Measurements from ENCODE around the gene SH2D5.
"Not testable (repeated sequence)": the region's sequence is repeated elsewhere in the genome, so short reads cannot be mapped to it uniquely, and the experiment has no call there.

The SH2D5 gene

DNA sequence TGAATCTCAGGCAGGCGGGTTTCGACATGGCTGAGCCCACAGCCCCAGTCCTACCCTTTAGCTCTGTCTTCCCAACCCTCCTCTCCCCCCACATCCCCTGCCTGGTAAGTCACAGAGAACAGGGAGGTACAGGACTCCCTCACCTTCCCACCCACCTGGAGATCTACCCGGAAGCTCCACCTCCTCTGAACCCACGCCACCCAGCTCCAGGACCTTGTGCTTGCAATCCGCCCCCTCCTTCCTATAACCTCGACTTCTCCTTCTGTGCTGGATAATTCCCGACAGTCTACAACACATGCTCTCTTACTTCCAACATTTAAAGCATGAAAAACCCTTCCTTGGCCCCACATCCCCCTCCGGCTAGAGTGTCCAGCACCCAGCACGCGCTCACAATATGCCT lies 37.0 kb downstream of the SH2D5 start:
- DNase-seq (ENCODE audit: low spot score) = no peak

DNA sequence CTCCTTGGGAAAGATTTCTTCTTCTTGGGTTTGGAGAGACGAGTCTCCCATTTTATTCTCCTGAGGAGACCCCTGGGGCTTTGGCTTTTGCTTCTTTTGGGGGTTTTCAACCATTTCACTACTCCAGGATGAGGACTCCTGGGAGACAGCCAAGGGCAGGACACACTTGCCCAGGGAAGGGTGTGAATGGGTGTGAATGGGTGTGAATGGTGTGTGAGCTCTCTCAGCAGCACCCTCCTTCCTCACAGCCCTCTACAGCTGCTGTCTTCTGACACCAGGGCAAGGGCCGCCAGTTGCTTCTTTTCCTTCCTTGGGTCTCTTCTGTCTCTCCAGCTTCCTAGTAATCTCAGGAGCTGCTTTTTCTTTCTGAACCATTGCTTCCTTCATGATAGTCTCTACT lies 38.9 kb downstream of the SH2D5 start:
- DNase-seq (ENCODE audit: low spot score) = no peak

DNA sequence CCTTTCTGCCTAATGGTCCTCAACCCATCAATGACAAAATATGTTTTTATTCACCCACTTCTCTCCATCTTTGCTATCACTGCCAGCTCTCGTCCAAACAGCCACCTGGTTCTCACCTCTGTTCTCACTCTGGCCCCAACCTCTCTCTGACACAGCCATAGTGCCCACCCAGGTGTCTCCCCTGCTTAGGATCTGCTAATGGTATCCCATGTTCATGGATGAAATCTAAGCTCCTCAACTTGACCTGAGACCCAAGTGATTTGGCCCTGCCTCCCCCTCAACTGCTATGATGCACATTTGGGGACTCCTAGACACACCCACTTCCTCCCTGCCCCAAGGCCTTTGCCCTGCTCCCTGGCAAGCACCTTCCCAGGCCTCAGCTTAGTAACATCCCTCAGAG lies 40.6 kb downstream of the SH2D5 start:
- DNase-seq (ENCODE audit: low spot score) = no peak

DNA sequence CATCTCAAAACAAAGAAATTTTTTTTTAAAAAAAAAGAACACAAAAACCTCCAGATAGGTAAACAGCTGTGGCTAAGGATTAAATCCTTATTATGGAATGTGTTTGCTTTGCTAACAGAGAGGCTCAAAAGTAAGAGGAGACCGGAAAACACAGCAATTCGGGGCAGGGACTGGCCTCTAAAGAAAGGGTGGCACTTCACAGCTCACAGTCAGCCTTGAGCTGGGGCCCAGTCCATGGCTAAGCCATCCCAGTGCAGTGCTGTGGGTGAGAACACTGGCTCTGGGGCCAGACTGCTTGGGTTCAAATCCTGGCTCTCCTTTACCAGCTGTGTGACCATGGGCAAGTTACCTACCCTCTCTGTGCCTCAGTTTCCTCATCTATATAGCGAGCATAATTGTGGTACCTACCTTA lies 42.9 kb downstream of the SH2D5 start:
- DNase-seq (ENCODE audit: low spot score) = no peak

DNA sequence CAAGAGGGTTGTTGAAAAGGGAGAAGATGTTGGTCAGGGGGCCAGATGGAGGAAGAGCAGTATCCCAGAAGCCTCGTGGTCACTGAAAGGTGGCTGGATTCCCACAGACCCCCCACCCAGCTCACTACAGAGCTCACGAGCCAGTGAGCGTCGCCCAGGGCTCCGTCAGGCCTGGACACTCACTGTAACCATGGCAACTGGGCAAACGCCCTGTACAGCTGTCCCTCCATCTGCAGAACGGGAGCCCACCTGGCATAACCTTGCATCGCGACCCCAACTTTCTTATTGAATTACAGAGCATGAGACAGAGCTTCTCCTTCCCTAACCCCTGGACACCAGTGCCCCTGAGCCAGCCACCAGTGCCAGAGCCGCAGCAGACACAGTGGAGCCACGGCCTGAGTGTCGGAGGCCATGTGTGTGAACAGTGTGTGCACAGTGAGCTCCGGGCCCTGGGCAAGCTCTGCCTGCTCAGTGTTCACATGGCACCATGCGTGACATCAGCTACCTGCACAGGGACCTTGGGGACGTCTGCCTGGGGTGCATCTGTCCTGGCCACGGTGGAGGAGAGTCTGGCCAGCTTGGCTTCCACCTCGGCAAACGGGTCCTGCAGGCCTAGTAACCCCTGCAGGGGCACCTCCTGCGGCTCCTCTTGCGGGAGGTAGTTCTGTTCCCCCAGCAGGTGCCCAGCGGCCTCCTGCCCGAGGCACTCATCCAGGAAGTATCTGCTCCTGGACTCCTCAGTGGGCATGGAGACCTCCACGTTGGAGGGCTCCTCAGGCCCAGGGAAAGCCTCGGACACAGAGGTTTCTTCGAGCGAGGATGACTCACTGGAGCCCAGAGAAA lies 45.4 kb downstream of the SH2D5 start:
- DNase-seq (ENCODE audit: low spot score) = no peak

DNA sequence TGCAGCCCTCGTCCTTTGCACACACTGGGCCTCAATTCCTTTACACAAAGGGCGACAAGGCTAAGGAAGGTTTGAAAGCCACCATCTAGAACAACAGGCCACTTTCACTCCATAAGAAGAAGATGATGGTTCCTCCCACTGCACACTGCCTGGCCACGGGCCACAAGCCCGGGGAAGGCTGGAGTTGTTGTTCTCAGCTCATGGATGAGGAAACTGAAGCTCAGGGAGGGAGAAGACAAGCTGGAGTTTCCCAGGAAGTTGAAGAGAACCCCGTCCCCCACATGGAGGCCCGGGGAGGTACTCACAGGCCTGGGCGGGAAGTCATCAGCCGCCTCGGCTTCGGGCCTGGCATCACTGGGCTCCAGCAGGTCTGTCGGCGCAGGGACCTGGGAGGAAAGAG lies 46.8 kb downstream of the SH2D5 start:
- no peak for DNase-seq (ENCODE audit: low spot score)

DNA sequence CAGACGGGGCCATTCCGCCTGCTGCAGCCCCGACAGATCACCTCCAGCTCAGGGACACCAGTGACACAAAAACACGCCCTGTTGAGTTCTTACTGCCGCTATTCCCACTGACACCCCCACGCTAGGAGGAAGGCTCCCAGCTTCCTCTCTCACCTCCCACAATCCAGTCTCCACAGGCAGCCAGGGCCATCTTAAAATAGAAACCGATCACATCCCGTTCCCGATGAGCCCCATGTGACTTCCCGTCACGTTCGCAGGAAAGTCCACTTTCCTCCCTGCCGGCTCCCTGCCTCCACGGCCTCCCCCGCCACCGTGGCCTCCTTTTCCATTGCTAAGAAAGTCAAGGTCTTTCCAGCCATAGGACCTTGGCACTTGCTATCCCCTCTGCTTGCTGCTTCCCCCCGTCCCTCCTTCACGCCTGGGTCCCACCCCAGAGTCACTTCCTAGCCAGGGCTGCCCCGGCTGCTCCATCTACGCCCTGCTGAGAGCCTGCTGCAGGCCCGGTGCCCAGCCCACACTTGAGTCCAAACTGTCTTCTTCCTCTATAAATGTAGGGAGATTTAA lies 47.3 kb downstream of the SH2D5 start:
- DNase-seq (ENCODE audit: low spot score) = no peak

DNA sequence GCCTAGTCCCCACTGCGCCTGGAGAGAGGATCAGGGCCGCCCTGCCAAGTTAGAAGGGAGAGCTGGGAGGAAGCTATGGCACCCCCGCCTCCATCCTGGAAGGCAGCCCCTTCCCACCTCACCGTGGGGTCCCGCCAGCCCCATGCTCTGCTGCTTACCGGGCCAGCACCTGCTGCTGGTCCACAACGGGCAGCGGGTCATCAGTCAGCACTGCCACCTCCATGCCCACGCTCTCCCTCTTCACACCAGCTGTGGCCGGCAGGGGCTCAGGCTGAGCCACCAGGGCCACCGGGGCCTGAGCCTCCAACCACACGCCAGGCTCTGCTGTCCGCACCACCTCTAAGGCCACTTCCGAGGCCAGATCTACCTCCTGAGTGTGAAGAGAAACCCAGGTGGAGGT lies 47.9 kb downstream of the SH2D5 start:
- DNase-seq (ENCODE audit: low spot score) = no peak

DNA sequence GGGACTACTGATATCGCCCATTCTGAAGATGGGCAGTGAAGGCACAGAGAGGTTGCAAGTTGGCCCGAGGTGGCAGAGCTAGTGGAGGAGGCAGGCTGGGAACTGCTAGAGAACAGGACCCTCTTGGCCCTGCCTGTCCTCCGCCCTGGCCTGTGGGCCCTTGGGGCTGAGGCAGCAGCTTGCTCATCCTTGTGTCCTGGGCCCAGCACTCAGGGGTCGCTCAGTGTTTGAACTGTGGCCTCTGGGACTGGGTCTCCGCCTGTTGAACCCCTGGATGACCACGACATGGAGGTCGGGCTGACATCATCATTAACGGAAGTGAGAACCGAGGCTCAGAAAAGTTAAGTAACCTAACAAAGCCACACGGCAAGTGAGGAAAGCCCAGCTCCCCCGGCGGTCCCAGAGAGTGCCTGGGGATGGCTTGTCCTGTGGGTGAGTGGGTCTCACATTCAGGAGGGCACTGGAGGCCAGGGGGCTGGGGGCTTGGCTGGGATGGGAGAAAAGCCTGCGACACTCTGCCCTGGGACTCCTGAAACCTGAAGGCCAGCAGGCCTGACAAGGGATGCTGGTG lies 48.4 kb downstream of the SH2D5 start:
- no peak for DNase-seq (ENCODE audit: low spot score)

DNA sequence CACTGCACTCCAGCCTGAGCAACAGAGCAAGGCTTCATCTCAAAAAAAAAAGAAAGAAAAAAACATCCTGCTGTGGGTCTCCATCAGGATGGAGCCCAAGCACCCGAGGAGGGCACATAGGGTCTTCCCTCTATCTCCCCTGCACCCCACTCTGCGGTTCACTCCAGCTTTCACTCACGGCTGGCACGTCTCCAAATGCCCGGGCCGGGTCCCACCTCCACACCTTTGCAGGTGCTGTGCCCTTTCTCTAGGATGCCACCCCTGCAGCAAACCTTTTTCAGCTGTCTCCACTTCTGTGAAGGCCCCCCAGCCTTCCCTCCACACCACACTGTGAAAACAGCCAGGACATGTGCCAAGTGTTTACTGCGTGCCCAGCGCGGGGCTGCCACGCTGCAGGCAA lies 48.9 kb downstream of the SH2D5 start:
- no peak for DNase-seq (ENCODE audit: low spot score)

DNA sequence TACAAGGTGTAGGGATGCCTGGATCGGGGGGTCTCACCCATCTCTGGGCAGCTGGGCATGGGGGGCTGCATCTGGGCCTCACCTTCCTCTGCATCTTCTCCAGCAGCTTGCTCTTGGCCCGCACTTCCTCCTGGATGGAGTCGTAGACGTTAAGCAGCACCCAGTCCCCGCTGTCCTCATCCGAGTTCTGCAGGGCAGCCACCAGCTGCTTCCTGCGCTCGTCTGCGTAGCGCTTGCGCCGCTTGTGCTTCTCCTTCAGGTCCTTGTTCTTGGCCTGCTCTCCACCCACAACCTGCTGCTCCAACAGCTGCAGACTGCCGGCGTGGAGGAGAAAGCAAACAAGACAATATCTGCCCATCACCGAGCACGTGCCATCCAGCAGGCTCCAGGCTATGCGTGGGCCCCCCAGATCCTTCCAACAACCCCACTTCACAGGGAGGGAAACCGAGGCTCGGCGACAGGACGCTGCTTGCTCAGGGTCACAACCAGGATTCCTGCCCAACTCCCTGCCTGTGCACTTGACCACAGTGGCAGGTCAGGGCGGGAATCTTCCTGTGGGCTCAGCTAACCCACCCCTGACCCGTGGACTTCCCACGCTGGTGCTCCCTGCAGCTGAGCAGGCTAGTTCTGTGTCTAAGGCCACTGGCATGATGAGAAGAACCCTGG lies 49.8 kb downstream of the SH2D5 start:
- DNase-seq (ENCODE audit: low spot score) = no peak

DNA sequence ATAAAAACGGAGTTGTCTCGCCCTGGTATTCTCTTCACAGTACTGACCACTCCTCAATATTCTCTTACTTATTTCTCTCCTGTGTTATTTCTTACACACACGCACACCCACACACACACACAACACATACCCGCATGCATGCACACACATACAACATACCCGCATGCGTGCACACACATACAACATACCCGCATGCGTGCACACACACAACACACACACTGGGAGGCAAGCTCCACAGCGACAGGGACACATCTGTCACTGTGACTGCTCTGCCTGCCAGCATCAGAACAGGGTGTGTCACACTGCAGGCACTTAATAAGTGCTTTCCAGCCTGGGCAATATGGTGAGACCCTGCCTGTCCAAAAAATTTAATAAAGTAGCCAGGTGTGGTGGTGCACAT lies 50.5 kb downstream of the SH2D5 start:
- no peak for DNase-seq (ENCODE audit: low spot score)

DNA sequence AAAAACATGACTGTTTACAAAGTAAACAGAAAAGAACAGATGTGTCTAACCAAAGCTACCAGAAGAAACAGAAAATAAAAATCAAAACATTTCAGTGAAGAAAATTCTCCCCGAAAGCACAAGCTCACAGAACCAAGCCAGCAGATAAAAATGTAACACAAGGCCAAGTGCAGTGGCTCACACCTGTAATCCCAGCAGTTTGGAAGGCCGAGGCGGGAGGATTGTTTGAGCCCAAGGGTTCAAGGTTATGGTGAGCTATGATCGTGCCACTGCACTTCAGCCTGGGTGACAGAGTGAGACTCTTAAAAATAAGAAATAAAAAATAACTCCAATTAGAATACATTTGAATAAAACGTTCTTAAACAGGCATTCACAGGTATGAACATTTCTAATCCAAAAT lies 52.2 kb downstream of the SH2D5 start:
- no peak for DNase-seq (ENCODE audit: low spot score)

DNA sequence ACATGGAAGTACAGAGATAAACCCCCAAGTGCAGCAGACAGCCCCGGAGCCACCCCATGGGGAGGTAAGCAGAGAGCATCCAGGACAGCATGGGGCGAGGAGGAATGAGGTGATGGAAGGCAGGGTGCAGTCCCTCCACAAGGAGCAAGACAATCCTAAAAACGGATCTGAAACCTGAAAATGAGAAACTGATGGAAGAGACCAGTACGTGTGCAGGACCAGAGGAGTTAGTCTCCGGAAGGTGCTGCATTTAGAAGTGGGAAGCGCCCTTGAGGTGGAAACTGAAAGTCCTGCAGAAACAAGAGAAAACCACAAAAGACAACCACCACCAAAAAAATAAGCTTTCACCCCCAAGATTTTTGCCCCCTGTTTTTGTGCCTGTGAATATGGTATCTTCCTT lies 53.9 kb downstream of the SH2D5 start:
- DNase-seq (ENCODE audit: low spot score) = peak; percentile 31

DNA sequence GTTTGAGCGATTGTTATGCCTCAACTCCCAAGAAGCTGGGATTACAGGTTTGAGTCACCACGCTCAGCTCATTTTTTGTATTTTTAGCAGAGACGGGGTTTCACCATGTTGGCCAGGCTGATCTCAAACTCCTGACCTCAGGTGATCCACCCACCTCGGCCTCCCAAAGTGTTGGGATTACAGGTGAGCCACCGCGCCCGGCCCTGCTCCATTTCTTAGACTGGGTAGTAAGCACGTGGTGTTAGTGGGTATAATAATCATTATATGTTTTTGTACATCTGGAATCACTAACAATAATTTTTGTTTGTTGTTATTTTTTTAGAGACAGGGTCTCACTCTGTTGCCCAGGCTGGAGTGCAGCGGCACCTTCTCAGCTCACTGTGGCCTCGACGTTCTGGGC lies 58.9 kb downstream of the SH2D5 start:
- not testable (repeated sequence) for DNase-seq (ENCODE audit: low spot score)

DNA sequence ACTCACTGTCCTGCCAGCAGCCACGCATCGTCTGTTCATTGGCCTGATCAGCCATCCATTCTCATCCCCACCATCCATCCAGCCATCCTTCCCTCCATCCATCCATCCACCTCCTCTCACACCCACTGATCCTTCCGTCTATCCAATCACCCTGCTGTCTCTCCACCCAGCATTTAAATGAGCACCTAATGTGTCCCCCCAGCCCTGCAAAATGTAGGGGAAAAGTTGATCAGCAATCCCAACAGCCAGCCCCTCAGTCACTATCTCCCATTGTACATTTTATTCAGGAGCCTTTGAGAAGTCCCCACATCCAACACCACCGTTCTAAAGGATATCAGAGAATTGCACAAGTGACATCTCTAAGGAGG lies 60.3 kb downstream of the SH2D5 start:
- no peak for DNase-seq (ENCODE audit: low spot score)

DNA sequence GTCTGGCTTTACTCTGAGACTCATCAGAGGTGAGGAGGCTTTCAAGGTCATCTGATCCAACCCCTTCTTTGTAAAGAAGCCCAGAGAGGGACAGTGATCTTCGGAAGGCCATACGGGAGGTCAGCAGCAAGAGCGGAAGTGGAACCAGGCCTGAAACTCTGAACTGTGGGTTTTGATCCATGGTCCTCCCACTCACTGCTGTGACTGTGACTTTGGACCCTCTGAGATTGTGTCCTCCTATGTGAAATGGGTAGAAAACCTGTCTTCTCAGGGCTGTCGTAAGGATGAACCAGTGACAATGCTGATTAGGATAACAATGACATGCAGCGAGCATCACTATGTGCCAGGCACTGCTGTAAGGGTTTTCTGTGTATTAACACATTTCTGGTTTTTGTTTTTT lies 61.6 kb downstream of the SH2D5 start:
- DNase-seq (ENCODE audit: low spot score) = no peak

Measured in activated CD4-positive, alpha-beta T cell treated with anti-CD3 and anti-CD28 coated beads, Interleukin-2, Interleukin-4, amounts not matched to agents 100 ng/mL and 50 ng/mL, durations not matched to agents 16 hours and 8 hours (primary cell).